HG03457 (cell line): ENCODE data around the gene DENND4C.
A peak's percentile ranks its signal among the peaks of the same experiment; 100 is the strongest.
"Not testable (repeated sequence)": the region's sequence is repeated elsewhere in the genome, so short reads cannot be mapped to it uniquely, and the experiment has no call there.

ENCODE experiments used
- ATAC-seq: cut with Tn5 transposase; IDR thresholded peaks from one replicate; pipeline ENCODE4 v1.9.1; 2021; ENCODE audit warnings: moderate number of reproducible peaks; ENCODE audit not compliant: unreplicated experiment

Gene DENND4C

GRCh38 chr9:19369107-19369506 lies 138.6 kb downstream of the DENND4C start:
- no peak for ATAC-seq

DNA sequence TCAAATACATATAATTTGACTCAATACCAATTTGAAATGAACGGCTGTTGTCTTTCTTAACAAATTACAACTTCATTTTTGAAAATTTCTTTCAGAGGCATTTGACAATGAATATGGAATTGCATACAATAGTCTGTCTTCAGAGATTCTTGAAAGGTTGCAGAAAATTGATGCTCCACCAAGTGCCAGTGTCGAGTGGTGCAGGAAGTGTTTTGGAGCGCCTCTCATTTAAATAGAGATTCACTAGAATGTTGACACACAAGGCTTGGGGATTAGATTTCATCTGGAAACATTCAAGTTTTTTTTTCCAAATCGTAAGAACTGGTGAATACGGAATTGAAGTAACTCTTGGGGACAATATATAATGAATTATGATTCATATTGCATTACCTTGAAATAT lies 141.4 kb downstream of the DENND4C start:
- no peak for ATAC-seq

DNA sequence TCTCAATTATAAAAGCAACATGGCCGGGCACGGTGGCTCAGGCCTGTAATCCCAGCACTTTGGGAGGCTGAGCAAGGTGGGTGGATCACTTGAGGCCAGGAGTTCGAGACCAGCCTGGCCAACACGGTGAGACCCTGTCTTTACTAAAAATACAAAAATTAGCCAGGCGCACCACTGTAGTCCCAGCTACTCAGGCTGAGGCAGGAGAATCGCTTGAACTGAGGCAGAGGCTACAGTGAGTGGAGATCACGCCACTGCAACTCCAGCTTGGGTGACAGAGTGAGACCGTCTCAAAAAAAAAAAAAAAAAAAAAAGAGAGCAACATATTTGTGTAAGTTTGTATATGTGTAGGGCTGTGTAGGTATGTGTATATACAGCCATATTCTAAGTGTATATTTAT lies 142.1 kb downstream of the DENND4C start:
- no peak for ATAC-seq

DNA sequence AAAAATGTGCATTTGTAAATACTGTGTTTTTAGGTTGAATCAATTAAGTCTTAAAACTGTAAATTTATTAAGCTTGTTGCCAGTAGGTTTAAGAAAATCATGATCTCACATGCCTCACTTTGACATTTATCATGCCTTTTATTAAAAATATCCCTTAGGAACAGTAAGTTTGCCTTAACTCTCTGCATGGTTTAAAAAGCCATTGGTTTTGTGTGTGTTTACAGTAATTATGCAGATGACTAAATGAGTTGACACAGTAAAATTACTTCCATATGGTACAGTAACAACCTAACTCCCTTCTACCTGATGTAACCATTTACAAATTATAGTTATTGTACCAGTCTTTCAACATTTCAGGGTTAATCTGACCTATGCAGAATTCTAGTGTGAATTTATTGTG lies 143.0 kb downstream of the DENND4C start:
- ATAC-seq = no peak

GRCh38 chr9:19375538-19375937 lies 145.0 kb downstream of the DENND4C start:
- no peak for ATAC-seq

DNA sequence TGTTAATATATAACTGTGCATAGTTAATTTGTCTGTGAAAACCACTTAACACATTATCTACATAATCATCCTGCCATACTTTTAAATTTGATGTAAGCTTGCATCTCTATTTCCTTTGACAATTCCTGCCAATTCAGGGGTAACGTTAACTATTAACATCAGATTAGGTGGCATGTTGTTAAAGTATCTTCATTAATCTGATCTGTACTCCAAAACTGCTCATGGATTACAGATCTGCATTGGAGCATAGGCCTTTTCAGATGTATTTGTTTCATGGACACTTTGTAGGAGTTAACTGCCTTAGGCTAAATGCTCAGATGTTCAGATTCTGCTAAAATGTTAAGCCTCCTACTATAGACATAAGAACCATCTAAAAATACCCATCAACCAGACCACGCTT lies 146.4 kb downstream of the DENND4C start:
- ATAC-seq = no peak

- no peak for ATAC-seq
These were observed 147.7 kb downstream of the DENND4C start for GRCh38 chr9:19378164-19378563.

DNA sequence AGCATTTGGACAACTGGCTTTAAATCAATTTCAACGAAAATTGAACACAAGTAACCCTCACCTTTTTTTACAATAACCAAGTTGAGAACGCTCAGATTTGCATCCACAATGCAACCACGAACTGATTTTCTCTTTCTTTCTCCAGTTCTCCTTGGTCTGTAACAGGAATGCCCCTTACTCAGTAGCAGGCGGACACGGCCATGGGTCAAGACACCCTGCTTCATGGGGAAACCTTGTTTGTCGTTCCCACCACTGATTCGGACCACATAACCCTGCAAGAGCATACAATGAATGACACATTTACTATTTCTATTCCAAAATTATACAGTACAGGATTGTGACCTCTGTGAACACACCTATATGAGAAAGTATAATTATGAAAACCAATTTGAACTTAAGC lies 148.2 kb downstream of the DENND4C start:
- no peak for ATAC-seq

DNA sequence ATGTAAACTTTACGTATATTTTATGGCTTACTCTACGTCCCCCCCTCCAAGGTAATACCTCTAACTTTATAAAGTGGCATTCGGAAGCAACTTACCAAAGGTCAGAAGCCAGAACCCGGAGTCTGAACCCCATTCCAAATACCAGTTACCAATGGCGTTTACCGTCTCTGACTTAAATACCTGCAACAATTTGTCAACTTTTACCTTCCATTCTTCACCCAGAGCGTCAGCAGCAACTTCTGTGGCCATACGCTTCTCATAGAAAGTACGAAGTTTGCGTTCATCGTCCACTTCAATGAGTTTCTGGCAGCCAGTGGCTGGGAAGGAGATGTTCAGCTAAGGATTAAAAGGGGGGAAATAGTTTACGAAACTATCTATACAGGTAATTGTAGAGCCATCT lies 148.8 kb downstream of the DENND4C start:
- ATAC-seq = no peak

- ATAC-seq = peak; percentile 28
These were observed 149.2 kb downstream of the DENND4C start for GRCh38 chr9:19379697-19380046.

- no peak for ATAC-seq
These were observed 150.3 kb downstream of the DENND4C start for GRCh38 chr9:19380826-19381075.

- no peak for ATAC-seq
These were observed 151.2 kb downstream of the DENND4C start for GRCh38 chr9:19381656-19382055.

DNA sequence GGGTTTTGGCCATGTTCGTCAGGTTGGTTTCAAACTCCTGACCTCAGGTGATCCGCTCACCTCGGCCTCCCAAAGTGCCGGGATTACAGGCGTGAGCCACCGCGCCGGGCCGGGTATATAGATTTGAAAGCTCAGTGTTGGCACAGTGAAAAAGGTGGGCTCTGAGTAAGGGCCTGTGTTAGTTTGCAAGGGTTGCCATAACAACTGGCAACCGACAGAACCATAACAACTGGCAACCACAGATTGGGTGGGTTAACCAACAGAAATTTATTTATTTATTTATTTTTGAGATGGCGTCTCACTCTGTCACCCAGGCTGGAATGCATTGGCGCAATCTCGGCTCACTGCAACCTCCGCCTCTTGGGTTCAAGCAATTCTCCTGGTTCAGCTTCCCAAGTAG lies 154.7 kb downstream of the DENND4C start:
- ATAC-seq = not testable (repeated sequence)

- ATAC-seq = no peak
These were observed 155.5 kb downstream of the DENND4C start for GRCh38 chr9:19385786-19386501.

DNA sequence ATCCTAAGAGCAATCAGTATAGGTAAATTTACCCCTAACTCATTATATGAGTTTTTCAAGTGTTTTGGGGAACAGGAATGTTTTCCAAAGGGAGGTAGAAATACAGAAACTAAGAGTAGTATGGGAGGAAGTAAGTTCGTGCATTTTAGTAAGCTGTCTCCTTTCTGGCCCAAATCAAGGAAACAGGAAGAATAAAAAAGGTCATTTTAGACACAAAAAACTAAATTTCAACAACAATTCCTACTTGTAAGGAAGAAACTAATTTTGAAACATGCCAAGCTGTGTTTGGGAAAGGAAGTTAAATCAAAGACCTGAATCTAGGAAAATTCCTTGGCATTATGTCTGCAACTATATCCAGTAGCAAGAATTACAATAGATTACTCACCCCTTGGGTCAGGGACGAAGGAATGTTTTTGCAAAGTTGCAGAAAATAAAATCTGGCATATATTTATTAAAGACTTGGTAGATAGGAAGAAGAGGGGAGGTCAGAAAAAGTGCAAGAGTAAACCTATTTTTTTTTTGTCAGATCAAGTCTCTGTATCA lies 156.1 kb downstream of the DENND4C start:
- no peak for ATAC-seq

- no peak for ATAC-seq
These were observed 156.8 kb downstream of the DENND4C start for GRCh38 chr9:19387317-19387716.

- not testable (repeated sequence) for ATAC-seq
These were observed 159.0 kb downstream of the DENND4C start for GRCh38 chr9:19389539-19389938.

DNA sequence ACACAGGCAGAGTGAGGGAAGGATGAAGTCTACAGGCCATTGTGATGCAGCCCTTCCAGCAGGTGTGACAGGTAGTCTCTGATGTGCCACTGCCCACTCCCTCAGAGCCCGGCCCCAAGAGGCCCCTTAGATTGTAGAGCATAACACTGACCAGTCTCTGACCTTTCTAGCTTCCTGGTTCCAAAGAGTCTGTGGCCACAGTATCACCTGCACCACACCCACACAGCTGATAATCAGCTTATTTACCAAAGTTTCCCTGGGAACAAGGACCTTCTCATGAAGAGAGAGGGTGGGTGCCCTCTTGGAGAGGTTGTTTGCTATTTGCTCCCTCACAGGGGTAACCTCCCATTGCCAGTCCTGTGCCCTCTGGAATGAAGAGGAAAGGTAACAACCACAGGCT lies 167.4 kb downstream of the DENND4C start:
- ATAC-seq = no peak

GRCh38 chr9:19403231-19403630 lies 172.7 kb downstream of the DENND4C start:
- ATAC-seq = not testable (repeated sequence)

GRCh38 chr9:19404283-19405075 lies 174.0 kb downstream of the DENND4C start:
- no peak for ATAC-seq

GRCh38 chr9:19405771-19406170 lies 175.3 kb downstream of the DENND4C start:
- ATAC-seq = no peak

DNA sequence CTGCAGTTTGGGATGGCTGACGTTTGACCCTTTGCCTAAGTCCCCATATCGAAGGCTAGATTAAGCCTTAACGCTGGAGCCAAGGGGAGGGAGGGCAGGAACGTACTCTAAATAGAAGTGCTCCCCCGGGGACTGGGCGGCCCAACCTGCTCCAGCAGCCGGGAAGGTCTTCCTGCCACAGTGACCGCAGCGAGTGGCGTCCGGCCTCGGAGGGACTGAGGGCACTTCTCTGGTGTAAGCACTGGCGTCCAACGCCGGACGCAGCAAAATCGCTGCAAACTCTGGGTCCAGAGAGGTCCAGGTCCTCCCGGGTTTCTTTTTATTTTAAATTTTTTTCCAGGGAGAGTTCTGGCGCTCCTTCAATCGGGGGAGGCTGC lies 177.8 kb downstream of the DENND4C start:
- ATAC-seq = no peak
